HepG2 (cell line): ENCODE measurements around the gene MRPL36. TPM values are rescaled to one million over a fixed set of nuclear protein-coding genes. Genes with fewer than 3 reads are reported as not detected.

ENCODE experiments used
- ATAC-seq: fragments of 200-7000 bp; cut with Tn5 transposase; 3 replicates; pipeline ENCODE4 v1.9.1; 2020; ENCODE audit warnings: mild to moderate bottlenecking, moderate library complexity
- BruUV-seq: library from RNA; stranded (reverse); fragments of 400-500 nt; replicated peaks from 2 replicates; lab custom pipeline; 2021; lab: Mats Ljungman, UMichigan
- CTCF ChIA-PET: fragments of 300-600 bp; formaldehyde crosslinking; extraction: SDS; loops from one replicate; lab custom pipeline; 2021; ENCODE audit warnings: low total read pairs, inconsistent platforms, low intra/inter-chr PET ratio; lab: Yijun Ruan, JAX
- POLR2A ChIA-PET: fragments of 350-600 bp; sonication (Branson Sonifier 250); formaldehyde crosslinking; loops from one replicate; lab custom pipeline; 2020; ENCODE audit warnings: antibody characterized with exemption, inconsistent platforms; lab: Yijun Ruan, JAX
- DNase-seq: peaks from one replicate; pipeline ENCODE4 v3.0.0-alpha.2; 2015; ENCODE audit warnings: low spot score
- FAIRE-seq: peaks from 3 replicates; lab custom pipeline; 2011; peaks lifted over from hg19 to GRCh38; lab: Jason Lieb, UNC
- H2AFZ ChIP-seq: one replicate; pipeline ENCODE4 v1.6.1; 2011; ENCODE audit warnings: low read length, inconsistent platforms
- H3K27ac ChIP-seq: fragments of 300-600 bp; 3 replicates; pipeline ENCODE4 v1.8.0; 2011; ENCODE audit warnings: mixed run types, mild to moderate bottlenecking, mixed read lengths, low read length, inconsistent platforms; ENCODE audit not compliant: insufficient read depth; ENCODE audit errors: extremely low read length
- H3K27me3 ChIP-seq, 2 experiments: fragments of 200-600 bp in 1 of 2; 2 replicates in 1 of 2; 3 replicates in 1 of 2; pipeline versions ENCODE4 v1.6.0 to v1.8.0; 2011; ENCODE audit warnings: low read length in 2 of 2, mild to moderate bottlenecking in 2 of 2, moderate library complexity in 2 of 2, inconsistent platforms in 1 of 2; ENCODE audit not compliant: insufficient read depth in 2 of 2, control insufficient read depth in 1 of 2
- H3K36me3 ChIP-seq, 2 experiments: fragments of 200-600 bp in 1 of 2; replicated peaks in 1 of 2; 2 replicates in 1 of 2; 3 replicates in 1 of 2; pipeline versions ENCODE4 v1.5.1 to v1.8.0; 2011; ENCODE audit warnings: low read length in 2 of 2, inconsistent platforms in 1 of 2; ENCODE audit not compliant: insufficient read depth in 2 of 2, control insufficient read depth in 1 of 2
- H3K4me1 ChIP-seq: 2 replicates; pipeline ENCODE4 v1.5.1; 2012; ENCODE audit warnings: low read length, inconsistent platforms; ENCODE audit not compliant: insufficient read depth
- H3K4me2 ChIP-seq: 2 replicates; pipeline ENCODE4 v1.6.0; 2011; ENCODE audit warnings: low read depth, low read length, inconsistent platforms
- H3K4me3 ChIP-seq, 3 experiments: fragments of 200-600 bp in 1 of 3; sonication (generic), shearing (Covaris generic) in 1 of 3; replicated peaks in 1 of 3; 2 replicates each; pipeline ENCODE4 v1.5.1; 2011 to 2016; ENCODE audit warnings: low read length in 3 of 3, inconsistent platforms in 2 of 3, low read depth in 2 of 3, mild to moderate bottlenecking in 2 of 3, control low read depth in 1 of 3, mixed read lengths in 1 of 3; ENCODE audit not compliant: insufficient read depth in 1 of 3
- H3K79me2 ChIP-seq: one replicate; pipeline ENCODE4 v1.6.1; 2011; ENCODE audit warnings: low read length, inconsistent platforms; ENCODE audit not compliant: insufficient read depth
- H3K9ac ChIP-seq: 2 replicates; pipeline ENCODE4 v1.6.0; 2011; ENCODE audit warnings: mild to moderate bottlenecking, low read depth, low read length, inconsistent platforms; ENCODE audit not compliant: insufficient read depth
- H3K9me3 ChIP-seq: 2 replicates; pipeline ENCODE4 v1.5.1; 2012; ENCODE audit warnings: mild to moderate bottlenecking, low read length
- H4K20me1 ChIP-seq: 2 replicates; pipeline ENCODE4 v1.6.0; 2011; ENCODE audit warnings: inconsistent platforms, mild to moderate bottlenecking, low read length, moderate library complexity; ENCODE audit not compliant: insufficient read depth
- FOSL2 ChIP-seq: sonication (generic); formaldehyde crosslinking; IDR thresholded peaks from 2 replicates; pipeline ENCODE4 v1.4.0; 2020; ENCODE audit warnings: missing genetic modification reagents
- KLF15 ChIP-seq: sonication (generic); formaldehyde crosslinking; IDR thresholded peaks from 2 replicates; pipeline ENCODE4 v1.8.1; 2023; ENCODE audit warnings: borderline replicate concordance, mild to moderate bottlenecking, inconsistent platforms, missing genetic modification reagents, mixed read lengths
- MAFK ChIP-seq, 2 experiments: IDR thresholded peaks in 1 of 2; conservative IDR thresholded peaks in 1 of 2; 2 replicates each; pipeline ENCODE4 v1.6.1; 2011; ENCODE audit warnings: improper control_type of control experiment in 2 of 2, low read length in 2 of 2
- MEF2D ChIP-seq: sonication (generic); formaldehyde crosslinking; IDR thresholded peaks from 2 replicates; pipeline ENCODE4 v1.5.1; 2020; ENCODE audit warnings: mild to moderate bottlenecking, missing genetic modification reagents
- NCOA1 ChIP-seq: sonication (generic); formaldehyde crosslinking; IDR thresholded peaks from 2 replicates; pipeline ENCODE4 v1.9.0; 2021; ENCODE audit warnings: missing genetic modification reagents
- NFE2L1 ChIP-seq: sonication (generic); formaldehyde crosslinking; IDR thresholded peaks from 2 replicates; pipeline ENCODE4 v1.4.0; 2020; ENCODE audit warnings: missing genetic modification reagents, mild to moderate bottlenecking, borderline replicate concordance
- PCBP2 ChIP-seq: fragments of 200-400 bp; formaldehyde crosslinking; optimal IDR thresholded peaks from 2 replicates; pipeline ENCODE3; 2018; ENCODE audit warnings: low read length, low read depth; ENCODE audit not compliant: poor library complexity, severe bottlenecking
- RAD21 ChIP-seq: fragments of 450-650 bp; formaldehyde crosslinking; IDR thresholded peaks from 2 replicates; pipeline ENCODE4 v1.5.0; 2020; ENCODE audit warnings: mild to moderate bottlenecking
- RBFOX2 ChIP-seq: fragments of 200-400 bp; formaldehyde crosslinking; IDR thresholded peaks from 2 replicates; pipeline ENCODE4 v1.6.1; 2017; ENCODE audit warnings: low read depth, mild to moderate bottlenecking, low read length
- SPEN ChIP-seq: sonication (generic); formaldehyde crosslinking; IDR thresholded peaks from 2 replicates; pipeline ENCODE4 v1.5.1; 2020; ENCODE audit warnings: low read depth, mild to moderate bottlenecking, missing genetic modification reagents
- TEAD2 ChIP-seq: sonication (generic); formaldehyde crosslinking; IDR thresholded peaks from 2 replicates; pipeline ENCODE4 v1.9.0; 2021; ENCODE audit warnings: missing genetic modification reagents
- ZKSCAN1 ChIP-seq: fragments of 150-350 bp; IDR thresholded peaks from 2 replicates; pipeline ENCODE4 v1.6.1; 2014; ENCODE audit warnings: low read length
- ZNF607 ChIP-seq: sonication (generic); formaldehyde crosslinking; IDR thresholded peaks from 2 replicates; pipeline ENCODE4 v1.5.1; 2020; ENCODE audit warnings: missing genetic modification reagents, mild to moderate bottlenecking, borderline replicate concordance
- WGBS: methylation state at CpG from one replicate; pipeline ENCODE4 v1.1.6; 2017; ENCODE audit warnings: low lambda C conversion rate; 5-methylcytosine and 5-hydroxymethylcytosine counted together
- in situ Hi-C: cut with HindIII; loops from 2 replicates; pipeline ENCODE4 v1.10.0; 2017; ENCODE audit warnings: low pct_unique_long_range_greater_than_20kb; ENCODE audit not compliant: extremely low pct_ligation_motif_present
- intact Hi-C: fragments of 100-400 bp; cut with micrococcal nuclease; formaldehyde crosslinking; loops from one replicate; pipeline ENCODE4 v1.10.0; 2022; ENCODE audit not compliant: unreplicated experiment
- polyA plus RNA-seq, 8 experiments: library from polyadenylated mRNA; depleted of rRNA in 3 of 8; stranded (reverse) in 7 of 8; unstranded in 1 of 8; fragments of >200 nt; fragmentation: Illumina TruSeq in 4 of 8; extraction: Trizol in 4 of 8; gene quantifications; 2 replicates each; pipeline versions ENCODE4 v1.2.1 to v1.2.3, GENCODE V29; 2011 to 2016; ENCODE audit warnings: low read depth in 4 of 8, missing spikeins in 1 of 8, mixed read lengths in 1 of 8; ENCODE audit not compliant: insufficient read depth in 1 of 8
- total RNA-seq, 5 experiments: library from RNA; depleted of rRNA; stranded (reverse); fragments of >200 nt; fragmentation: Illumina TruSeq; extraction: Trizol; gene quantifications; 2 replicates each; pipeline ENCODE4 v1.2.3, GENCODE V29; 2016; ENCODE audit warnings: low read depth in 1 of 5
- TF ChIP-seq, protein P1 (sequence below): sonication (generic); formaldehyde crosslinking; IDR thresholded peaks from 2 replicates; pipeline ENCODE4 v1.4.0; 2020; ENCODE audit warnings: missing genetic modification reagents, borderline replicate concordance

Gene MRPL36
- total and polyA plus RNA-seq, 2 of the 13 experiments (the other 11 are each of a cell fraction or from before 2014, with no cell fraction given) = 71.3 to 113 TPM

GRCh38 chr5:1791176-1791575 is 8.5 kb downstream of the MRPL36 start:
- in situ Hi-C loops = no loop called here
- WGBS = 15% methylated on average over 3 of the region's 3 CpGs
- H3K9me3 ChIP-seq = no peaks in the 10 kb centered on the region
- no peak overlapping the region for H3K27ac ChIP-seq
- peaks cover 30% of the 10 kb centered on the region for H3K4me1 ChIP-seq
- DNase-seq = no peak
- ChIA-PET POLR2A (no interaction called here), CTCF (no interaction called here)
- TF ChIP-seq KLF15 = no peak
- TF ChIP-seq MAFK (conservative IDR thresholded peaks at IDR 0.05 in 1 of 2, IDR thresholded peaks at IDR 0.05 in 1 of 2; ENCODE audit: low read length in 2 of 2) = no peak
- no peak for TF ChIP-seq ZNF607
- TF ChIP-seq FOSL2 = no peak
- no peak for TF ChIP-seq ZKSCAN1
- no peak for TF ChIP-seq PCBP2
- TF ChIP-seq TEAD2 (CRISPR knock-in tag) = no peak
- no peak for TF ChIP-seq NCOA1
- no peak for TF ChIP-seq RAD21 (CRISPR knock-in tag)
- TF ChIP-seq NFE2L1 = no peak
- TF ChIP-seq SPEN (CRISPR knock-in tag) = no peak
- TF ChIP-seq RBFOX2 = no peak
- TF ChIP-seq MEF2D (CRISPR knock-in tag) = no peak
- TF ChIP-seq, protein P1, sequence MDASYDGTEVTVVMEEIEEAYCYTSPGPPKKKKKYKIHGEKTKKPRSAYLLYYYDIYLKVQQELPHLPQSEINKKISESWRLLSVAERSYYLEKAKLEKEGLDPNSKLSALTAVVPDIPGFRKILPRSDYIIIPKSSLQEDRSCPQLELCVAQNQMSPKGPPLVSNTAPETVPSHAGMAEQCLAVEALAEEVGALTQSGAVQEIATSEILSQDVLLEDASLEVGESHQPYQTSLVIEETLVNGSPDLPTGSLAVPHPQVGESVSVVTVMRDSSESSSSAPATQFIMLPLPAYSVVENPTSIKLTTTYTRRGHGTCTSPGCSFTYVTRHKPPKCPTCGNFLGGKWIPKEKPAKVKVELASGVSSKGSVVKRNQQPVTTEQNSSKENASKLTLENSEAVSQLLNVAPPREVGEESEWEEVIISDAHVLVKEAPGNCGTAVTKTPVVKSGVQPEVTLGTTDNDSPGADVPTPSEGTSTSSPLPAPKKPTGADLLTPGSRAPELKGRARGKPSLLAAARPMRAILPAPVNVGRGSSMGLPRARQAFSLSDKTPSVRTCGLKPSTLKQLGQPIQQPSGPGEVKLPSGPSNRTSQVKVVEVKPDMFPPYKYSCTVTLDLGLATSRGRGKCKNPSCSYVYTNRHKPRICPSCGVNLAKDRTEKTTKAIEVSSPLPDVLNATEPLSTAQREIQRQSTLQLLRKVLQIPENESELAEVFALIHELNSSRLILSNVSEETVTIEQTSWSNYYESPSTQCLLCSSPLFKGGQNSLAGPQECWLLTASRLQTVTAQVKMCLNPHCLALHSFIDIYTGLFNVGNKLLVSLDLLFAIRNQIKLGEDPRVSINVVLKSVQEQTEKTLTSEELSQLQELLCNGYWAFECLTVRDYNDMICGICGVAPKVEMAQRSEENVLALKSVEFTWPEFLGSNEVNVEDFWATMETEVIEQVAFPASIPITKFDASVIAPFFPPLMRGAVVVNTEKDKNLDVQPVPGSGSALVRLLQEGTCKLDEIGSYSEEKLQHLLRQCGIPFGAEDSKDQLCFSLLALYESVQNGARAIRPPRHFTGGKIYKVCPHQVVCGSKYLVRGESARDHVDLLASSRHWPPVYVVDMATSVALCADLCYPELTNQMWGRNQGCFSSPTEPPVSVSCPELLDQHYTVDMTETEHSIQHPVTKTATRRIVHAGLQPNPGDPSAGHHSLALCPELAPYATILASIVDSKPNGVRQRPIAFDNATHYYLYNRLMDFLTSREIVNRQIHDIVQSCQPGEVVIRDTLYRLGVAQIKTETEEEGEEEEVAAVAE (CRISPR knock-in tag) = no peak
- H3K79me2 ChIP-seq = no peaks in the 10 kb centered on the region
- H3K9ac ChIP-seq = no peak overlapping the region
- FAIRE-seq = no peak
- BruUV-seq = no TSS peak
- H4K20me1 ChIP-seq = no peaks in the 10 kb centered on the region
- no peaks in the 10 kb centered on the region for H3K36me3 ChIP-seq
- no peak for ATAC-seq
- intact Hi-C loops = no loop called here
- H3K4me3 ChIP-seq = no peak overlapping the region
- no peak overlapping the region for H3K4me2 ChIP-seq
- peaks cover 2 to 49% of the 10 kb centered on the region in 2 experiments; a peak in 4 of 5 replicates for H3K27me3 ChIP-seq
- H2AFZ ChIP-seq = no peak overlapping the region
